Measurements from ENCODE around the gene SHANK1.
"Not testable (repeated sequence)": the region's sequence is repeated elsewhere in the genome, so short reads cannot be mapped to it uniquely, and the experiment has no call there.

The SHANK1 gene

GRCh38 chr19:50719566-50719965 is at the start of gene SHANK1:
SHANK1 (minus strand) TSS chr19:50719802; CDS start chr19:50716919, 2,883 bp downstream.
- DNase-seq = no peak

DNA sequence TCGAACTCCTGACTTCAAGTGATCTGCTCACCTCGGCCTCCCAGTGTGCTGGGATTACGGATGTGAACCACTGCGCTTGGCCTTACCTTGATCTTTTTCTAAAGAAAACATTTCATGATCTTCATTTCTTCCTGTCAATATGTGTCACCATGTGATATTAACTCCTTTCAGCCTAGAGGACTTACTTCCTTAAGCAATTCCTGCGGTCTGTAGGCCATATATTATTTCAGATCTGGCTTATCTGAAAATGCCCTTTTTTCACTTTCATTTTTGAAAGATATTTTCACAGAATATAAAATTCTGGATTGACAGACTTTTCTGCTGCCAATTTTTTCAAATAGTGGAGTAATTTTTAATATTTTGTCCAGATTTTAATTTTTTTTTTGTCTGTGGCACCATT is 48.7 kb upstream of the SHANK1 start:
- DNase-seq = no peak

- not testable (repeated sequence) for DNase-seq
Observed at GRCh38 chr19:50767263-50767662, 47.7 kb upstream of the SHANK1 start.

DNA sequence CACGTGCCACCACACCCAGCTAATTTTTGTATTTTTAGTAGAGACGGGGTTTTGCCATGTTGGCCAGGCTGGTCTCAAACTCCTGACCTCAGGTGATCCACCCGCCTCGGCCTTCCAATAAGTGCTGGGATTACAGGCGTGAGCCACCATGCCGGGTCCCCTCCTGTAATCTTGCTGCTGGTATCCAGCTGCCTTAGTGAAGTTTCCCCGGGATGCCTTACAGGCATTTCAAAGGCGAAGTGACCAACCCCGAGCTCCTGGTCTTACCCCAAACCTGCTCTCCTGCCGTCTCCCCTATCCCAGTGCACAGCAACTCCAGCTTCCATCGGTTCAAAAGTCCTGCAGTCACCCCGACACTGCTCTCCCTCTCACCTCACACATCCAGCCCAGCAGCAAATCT is 47.1 kb upstream of the SHANK1 start:
- not testable (repeated sequence) for DNase-seq

- DNase-seq = no peak
Observed at GRCh38 chr19:50764409-50764808, 44.8 kb upstream of the SHANK1 start.

DNA sequence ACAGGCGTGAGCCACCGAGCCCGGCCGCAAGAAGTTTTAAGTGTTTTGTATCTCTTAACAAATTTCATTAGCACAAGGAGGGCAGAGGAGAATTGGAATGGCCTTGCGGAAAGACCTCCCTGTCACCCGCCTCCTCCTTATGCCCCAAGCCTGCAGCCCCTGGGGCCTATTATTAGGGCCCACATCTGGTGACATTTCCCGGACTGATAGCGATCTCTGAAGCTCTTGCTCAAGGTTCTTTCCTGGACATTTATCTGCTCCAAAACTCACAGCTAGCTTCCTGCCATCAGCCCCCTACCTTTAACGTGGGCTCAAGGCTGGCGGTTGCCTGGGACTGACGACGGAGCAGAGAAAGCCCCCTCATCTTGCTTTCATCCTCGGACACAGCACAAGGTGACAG is 43.9 kb upstream of the SHANK1 start:
- not testable (repeated sequence) for DNase-seq

DNA sequence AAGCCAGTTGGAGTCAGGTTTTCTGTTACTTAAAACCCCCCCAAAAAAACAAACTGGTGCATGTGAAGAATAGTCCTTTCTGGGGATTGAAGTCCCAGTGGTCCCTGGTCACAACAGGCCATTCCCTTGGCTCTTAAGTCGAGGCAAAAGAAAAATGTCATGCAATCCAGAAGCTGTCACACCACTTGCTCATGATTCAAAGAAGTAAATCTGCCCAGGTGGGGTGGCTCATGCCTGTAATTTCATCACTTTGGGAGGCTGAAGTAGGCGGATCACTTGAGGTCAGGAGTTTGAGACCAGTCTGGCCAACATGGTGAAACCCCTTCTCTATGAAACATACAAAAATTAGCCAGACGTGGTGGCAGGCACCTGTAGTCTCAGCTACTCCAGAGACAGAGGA is 41.9 kb upstream of the SHANK1 start:
- DNase-seq = not testable (repeated sequence)

DNA sequence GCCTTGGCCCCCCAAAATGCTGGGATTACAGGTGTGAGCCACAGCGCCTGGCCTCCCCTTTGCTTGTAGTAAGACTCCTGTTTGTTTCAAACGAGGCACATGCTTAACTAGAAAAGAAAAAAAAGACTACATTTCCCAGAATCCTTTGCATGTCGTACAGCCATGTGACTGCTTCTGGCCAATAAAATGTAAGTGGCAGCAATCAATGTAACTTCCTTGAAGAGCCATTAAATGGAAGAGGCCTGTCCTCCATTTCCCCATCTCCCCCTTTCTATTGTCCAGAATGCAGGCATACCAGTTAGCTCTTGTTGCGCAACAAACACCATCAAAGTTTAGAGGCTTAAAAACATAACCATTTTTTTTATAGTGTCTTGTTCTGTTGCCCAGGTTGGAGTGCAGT is 40.3 kb upstream of the SHANK1 start:
- DNase-seq = no peak

DNA sequence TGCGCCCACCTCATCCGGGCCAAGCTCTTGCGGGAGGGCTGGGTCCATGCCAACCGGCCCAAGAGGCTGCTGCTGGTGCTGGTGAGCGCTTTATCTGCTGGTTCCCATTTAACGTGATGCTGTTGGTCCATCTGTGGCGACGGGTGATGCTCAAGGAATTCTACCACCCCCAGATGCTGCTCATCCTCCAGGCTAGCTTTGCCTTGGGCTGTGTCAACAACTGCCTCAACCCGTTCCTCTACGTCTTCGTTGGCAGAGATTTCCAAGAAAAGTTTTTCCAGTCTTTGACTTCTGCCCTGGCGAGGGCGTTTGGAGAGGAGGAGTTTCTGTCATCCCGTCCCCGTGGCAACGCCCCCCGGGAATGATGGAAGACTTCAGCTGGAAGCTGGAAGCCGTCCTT is 39.5 kb upstream of the SHANK1 start:
- DNase-seq = not testable (repeated sequence)

DNA sequence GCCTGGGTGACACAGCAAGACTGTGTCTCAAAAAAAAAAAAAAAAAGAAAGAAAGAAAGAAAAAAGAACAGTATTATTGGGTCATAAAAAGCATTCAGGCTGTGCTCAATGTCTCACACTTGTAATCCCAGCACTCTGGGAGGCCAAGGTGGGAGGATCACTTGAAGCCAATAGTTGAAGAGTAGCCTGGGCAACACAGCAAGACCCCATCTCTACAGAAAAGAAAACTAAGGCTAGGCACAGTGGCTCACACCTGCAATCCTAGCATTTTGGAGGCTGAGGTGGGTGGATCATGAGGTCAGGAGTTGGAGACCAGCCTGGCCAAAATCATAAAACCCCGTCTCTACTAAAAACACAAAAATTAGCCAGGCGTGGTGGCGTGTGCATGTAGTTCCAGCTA is 38.0 kb upstream of the SHANK1 start:
- DNase-seq = not testable (repeated sequence)

DNA sequence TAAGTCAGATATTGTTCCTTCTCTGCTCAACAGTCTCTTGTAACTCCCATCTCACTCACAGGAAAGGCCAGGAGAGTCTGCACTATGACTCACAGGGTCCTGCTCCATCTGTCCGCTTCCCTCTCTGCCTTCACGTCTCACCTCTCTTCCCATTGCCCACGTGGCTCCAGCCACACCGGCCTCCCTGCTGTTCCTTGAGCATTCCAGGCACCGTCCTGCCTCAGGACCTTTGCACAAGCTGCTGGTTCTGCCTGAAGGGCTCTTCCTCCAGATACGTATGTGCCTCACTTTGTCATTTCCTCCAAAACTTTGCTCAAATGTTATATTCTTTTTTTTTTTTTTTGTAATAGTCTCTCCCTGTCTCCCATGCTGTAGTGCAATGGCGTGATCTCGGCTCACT is 36.6 kb upstream of the SHANK1 start:
- not testable (repeated sequence) for DNase-seq

GRCh38 chr19:50753879-50754278 is 34.3 kb upstream of the SHANK1 start:
- no peak for DNase-seq

DNA sequence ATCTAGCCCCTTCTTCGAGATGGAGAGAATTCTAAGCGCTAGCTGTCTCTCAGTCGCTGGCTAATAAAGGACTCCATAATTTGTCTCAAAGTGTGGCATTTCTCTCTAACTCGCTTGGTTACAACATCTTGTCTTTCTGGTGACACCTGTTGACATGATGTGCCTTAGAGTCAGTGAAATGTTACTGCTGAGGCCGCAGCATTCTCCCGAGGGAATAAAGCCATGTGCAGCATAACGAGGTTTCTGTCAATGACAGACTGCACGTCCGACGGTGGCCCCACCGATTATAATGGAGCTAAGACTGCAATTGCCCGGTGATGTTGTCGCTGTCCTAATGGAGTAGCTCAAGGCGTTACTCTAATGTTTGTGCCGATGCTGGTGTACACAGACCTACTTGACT is 30.4 kb upstream of the SHANK1 start:
- DNase-seq = no peak

- no peak for DNase-seq
Observed at GRCh38 chr19:50749490-50749889, 29.9 kb upstream of the SHANK1 start.

DNA sequence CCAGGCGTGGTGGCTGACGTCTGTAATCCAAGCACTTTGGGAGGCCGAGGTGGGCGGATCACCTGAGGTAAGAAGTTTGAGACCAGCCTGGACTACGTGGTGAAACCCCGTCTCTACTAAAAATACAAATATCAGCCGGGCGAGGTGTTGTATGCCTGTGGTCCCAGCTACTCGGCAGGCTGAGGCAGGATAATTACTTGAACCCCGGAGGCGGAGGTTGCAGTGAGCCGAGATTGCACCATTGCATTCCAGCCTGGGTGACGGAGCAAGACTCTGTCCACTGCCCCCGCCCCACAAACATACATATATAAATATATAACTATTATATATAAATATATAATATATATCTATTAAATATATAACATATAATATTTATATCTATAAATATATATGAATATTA is 27.5 kb upstream of the SHANK1 start:
- not testable (repeated sequence) for DNase-seq

DNA sequence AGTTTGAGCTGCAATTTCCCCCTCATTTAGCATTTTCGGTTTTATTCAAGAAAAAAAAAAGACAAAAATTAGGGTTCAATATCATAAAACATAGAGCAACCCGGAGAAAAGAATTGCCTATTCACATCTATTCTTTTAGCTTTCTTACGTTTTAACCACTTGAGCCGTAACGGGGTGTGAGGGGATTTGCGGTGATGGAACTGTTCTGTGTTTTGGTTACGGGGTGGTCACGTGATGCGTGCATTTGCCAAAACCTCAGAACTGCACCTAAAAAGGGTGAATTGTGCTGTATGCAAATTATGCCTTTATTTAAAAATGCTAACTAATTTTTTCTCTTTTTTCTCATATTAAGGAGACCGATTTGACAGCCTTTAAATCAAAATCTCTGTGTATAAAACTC is 25.6 kb upstream of the SHANK1 start:
- DNase-seq = no peak

GRCh38 chr19:50743537-50743936 is 23.9 kb upstream of the SHANK1 start:
- DNase-seq = no peak

DNA sequence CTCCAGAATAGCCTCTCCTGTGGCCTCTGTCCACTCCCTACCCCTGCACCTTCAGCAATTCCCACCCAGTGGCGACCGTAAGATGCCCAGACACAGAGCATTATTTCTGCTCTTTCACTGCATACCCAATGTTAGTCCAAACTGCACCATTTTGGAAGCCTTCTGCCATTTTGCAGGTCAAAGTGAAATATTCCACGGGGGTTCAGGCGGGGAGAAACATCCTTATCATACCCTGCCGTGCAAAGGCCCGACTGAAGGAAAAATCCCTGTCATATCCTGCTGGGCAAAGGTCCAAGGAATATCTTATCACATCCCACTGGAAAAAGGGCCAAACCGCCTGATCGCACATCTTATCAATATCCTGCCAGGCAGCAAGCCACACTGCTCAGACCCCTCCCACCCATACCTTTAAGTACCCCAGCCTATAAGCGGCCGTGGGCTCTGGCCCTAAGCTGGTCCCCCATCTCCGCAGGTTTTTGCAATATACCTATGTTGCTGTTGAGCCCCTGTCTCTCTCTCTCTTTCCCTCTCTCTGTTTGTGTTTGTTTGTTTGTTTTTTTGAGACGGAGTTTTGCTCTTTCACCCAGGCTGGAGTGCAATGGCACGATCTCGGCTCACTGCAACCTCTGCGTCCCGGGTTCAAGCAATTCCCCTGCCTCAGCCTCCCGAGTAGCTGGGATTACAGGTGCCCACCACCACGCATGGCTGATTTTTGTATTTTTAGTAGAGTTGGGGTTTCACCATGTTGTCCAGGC is 21.8 kb upstream of the SHANK1 start:
- DNase-seq = no peak

GRCh38 chr19:50739914-50740426 is 20.4 kb upstream of the SHANK1 start:
- DNase-seq = no peak

GRCh38 chr19:50739132-50739913 is 19.7 kb upstream of the SHANK1 start:
- DNase-seq = no peak

GRCh38 chr19:50736338-50736737 is 16.7 kb upstream of the SHANK1 start:
- DNase-seq = no peak

DNA sequence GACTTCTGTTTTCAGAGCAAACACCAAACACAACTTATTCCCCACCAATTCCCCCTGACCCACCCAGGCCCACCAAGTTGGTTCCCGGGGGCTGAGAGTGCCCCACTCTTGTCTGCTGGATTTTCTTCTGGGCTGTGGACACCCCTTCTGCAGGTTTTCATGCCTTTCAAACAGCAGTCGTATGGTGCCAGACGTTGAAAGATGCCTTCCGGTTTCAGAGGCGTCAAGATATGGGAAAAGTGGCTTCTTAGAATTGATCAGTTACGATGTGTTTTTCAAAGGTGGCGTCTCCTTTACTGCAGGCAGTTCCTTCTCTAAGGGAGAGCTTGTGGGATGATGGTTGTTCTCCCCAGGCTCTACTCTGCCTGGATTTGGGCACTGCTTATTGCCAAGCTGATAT is 16.3 kb upstream of the SHANK1 start:
- no peak for DNase-seq

DNA sequence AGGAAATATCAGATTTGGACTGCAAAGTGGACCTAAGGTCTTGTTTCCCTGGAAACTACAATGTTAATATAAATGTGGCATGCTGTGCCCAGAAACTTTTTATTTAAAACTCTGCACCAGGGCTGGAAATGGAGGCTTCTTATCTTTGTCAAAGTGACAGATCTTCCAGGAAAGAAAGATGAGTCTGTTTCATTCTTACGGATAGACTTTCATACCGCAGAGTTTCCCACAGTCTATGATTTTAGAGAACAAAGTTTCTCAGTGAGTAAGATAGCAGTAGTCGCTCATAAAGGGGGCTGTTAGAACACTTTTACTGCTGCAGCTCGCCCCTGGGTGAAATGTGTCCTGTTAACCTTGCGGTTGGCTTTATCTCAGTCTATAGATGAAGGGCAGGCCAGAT is 10.3 kb upstream of the SHANK1 start:
- DNase-seq = no peak

DNA sequence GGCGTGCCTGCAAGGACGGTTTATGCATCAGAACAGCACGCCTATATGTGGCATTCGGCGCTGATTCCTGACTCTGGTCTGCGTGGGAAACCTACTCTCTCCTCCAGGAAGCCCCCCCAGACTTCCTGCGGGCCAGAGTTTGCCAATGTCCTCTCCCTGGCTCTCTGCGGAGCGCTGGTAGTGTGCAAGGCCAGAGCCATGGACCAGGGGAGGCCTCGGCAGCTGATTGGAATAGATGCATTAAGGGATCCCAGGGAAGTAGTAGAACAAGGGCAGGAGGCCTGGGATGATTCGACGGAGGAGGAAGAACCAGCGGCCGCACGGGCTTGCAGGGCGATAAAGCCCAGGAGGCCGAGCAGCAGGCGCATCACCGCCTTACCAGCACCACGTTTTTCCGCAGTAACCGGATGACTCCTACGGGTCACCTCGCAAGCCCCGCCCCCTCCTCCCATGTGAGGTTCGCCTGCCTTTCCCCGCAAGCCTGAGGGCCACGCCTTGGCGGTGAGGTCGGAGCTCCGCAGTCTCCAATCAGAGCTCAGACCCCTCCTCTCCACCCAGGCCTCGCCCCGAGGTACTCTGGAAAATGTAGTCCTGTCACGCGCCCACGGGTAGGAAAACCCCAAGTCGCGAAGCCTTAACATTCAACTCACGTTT is 8.6 kb upstream of the SHANK1 start:
- no peak for DNase-seq

Measured in NCI-H2227 treated with DMSO at 0.1 percent for 48 hours (cell line).